ENCODE measurements around the gene DNM1.

DNM1 gene

DNA sequence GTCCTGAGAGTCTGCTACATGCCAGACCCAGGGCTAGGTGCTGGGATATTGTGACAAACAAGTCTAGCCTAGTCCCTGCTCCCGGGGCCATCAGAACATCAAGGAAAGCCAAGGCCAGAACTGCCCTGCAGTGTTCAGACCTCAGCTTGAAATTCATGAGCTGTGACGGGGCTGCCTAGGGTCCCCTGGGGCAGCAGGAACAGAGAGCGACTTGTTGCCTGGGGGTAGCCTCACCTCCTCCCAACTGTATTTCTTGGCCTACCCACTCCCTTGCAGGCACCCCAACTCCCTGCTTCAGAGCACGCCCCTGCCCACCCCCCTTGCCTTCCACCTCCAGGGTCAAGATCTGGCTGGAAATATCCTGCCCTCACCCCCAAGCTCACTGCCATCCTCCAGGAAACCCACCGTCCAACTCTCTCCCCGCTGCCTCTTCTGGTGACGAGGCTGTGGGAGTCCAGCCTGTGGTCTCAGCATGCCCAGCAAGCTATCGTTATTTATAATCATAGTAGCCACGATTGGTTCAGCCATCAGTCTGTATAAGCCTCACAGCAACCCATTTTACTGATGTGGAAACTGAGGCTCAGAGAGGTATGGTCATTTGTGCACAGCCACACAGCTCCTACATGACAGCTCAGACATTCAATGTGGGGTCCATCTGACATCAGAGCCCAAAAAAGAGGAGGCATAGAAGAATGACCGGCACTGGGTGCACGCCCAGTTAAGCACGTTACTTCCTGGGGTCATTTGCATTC is 10.7 kb downstream of the DNM1 start:
- TF ChIP-seq ZBTB7A (IDR thresholded peaks at IDR 0.05; ENCODE audit: low read depth) (no peak), RAD21 (IDR thresholded peaks at IDR 0.05; ENCODE audit: low read depth) (no peak), YY1 (IDR thresholded peaks at IDR 0.05; ENCODE audit: low read depth) (no peak), NFIC (IDR thresholded peaks at IDR 0.05) (no peak), TEAD4 (IDR thresholded peaks at IDR 0.05) (no peak), FOXM1 (IDR thresholded peaks at IDR 0.05; ENCODE audit: borderline replicate concordance, low read depth) (no peak), CEBPB (IDR thresholded peaks at IDR 0.05) (no peak), TAF1 (IDR thresholded peaks at IDR 0.05; ENCODE audit: low read depth) (no peak)
- TF ChIP-seq, protein P1, sequence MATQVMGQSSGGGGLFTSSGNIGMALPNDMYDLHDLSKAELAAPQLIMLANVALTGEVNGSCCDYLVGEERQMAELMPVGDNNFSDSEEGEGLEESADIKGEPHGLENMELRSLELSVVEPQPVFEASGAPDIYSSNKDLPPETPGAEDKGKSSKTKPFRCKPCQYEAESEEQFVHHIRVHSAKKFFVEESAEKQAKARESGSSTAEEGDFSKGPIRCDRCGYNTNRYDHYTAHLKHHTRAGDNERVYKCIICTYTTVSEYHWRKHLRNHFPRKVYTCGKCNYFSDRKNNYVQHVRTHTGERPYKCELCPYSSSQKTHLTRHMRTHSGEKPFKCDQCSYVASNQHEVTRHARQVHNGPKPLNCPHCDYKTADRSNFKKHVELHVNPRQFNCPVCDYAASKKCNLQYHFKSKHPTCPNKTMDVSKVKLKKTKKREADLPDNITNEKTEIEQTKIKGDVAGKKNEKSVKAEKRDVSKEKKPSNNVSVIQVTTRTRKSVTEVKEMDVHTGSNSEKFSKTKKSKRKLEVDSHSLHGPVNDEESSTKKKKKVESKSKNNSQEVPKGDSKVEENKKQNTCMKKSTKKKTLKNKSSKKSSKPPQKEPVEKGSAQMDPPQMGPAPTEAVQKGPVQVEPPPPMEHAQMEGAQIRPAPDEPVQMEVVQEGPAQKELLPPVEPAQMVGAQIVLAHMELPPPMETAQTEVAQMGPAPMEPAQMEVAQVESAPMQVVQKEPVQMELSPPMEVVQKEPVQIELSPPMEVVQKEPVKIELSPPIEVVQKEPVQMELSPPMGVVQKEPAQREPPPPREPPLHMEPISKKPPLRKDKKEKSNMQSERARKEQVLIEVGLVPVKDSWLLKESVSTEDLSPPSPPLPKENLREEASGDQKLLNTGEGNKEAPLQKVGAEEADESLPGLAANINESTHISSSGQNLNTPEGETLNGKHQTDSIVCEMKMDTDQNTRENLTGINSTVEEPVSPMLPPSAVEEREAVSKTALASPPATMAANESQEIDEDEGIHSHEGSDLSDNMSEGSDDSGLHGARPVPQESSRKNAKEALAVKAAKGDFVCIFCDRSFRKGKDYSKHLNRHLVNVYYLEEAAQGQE (IDR thresholded peaks at IDR 0.05; ENCODE audit: low read depth): no peak

- TF ChIP-seq NFIC (IDR thresholded peaks at IDR 0.05) (0 out of 2 replicates have a peak, but pooled peaks have one; percentile 30), YY1 (IDR thresholded peaks at IDR 0.05; ENCODE audit: low read depth) (no peak), TEAD4 (IDR thresholded peaks at IDR 0.05) (peak; percentile 49; the same call in 1 of the 2 replicates)
These were observed 11.7 kb downstream of the DNM1 start for GRCh38 chr9:128214571-128215490.

DNA sequence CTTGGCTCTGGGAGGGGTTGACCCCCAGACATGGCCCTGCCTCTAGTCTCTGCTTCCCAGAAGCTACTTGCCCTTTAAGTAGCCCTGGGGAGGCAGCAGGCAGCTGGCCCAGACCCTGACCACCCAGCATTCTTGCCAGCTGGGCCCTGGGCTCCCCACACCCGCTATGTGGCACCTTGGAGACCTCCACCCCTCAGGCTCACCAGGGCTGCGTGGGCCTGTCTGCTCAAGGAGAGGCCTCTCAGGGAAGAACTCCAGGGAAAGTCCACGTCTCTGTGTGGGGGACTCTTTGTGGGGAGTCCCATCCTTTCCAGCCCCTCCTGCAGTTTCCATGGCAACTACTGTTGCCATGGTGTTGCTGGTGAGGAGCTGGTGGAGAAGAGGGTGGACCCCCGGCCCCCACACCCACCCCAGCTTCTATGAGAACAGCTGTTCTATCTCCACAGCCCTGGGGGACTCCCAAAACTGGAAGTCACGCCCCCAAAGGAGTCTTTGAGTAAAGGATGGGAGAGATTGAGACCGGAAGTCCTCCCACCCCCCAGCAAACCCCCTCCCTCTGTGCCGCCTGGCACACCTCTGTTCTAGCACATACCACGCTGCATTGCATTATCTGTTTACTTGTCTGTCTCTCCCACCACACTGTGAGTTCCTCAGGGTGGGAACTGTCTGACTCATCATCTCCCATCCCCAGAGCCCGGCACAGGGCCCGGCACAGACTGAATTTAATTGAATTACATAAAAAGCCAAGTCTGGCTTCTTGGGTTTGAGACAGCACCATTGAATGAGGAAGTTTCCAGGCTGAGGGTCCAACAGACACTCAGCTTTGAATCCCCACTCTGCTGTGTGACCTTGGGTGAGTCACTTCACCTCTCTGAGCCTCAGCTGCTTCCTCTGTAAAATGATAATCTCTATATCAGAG is 12.6 kb downstream of the DNM1 start:
- TF ChIP-seq TCF12 (IDR thresholded peaks at IDR 0.05; ENCODE audit: low read depth): no peak
- TF ChIP-seq, protein P2, sequence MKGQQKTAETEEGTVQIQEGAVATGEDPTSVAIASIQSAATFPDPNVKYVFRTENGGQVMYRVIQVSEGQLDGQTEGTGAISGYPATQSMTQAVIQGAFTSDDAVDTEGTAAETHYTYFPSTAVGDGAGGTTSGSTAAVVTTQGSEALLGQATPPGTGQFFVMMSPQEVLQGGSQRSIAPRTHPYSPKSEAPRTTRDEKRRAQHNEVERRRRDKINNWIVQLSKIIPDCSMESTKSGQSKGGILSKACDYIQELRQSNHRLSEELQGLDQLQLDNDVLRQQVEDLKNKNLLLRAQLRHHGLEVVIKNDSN (IDR thresholded peaks at IDR 0.05): no peak
- no peak for TF ChIP-seq ZBTB7A (IDR thresholded peaks at IDR 0.05; ENCODE audit: low read depth)
- TF ChIP-seq EP300 (IDR thresholded peaks at IDR 0.05; ENCODE audit: borderline replicate concordance): no peak
- TF ChIP-seq CEBPB (IDR thresholded peaks at IDR 0.05): no peak

DNA sequence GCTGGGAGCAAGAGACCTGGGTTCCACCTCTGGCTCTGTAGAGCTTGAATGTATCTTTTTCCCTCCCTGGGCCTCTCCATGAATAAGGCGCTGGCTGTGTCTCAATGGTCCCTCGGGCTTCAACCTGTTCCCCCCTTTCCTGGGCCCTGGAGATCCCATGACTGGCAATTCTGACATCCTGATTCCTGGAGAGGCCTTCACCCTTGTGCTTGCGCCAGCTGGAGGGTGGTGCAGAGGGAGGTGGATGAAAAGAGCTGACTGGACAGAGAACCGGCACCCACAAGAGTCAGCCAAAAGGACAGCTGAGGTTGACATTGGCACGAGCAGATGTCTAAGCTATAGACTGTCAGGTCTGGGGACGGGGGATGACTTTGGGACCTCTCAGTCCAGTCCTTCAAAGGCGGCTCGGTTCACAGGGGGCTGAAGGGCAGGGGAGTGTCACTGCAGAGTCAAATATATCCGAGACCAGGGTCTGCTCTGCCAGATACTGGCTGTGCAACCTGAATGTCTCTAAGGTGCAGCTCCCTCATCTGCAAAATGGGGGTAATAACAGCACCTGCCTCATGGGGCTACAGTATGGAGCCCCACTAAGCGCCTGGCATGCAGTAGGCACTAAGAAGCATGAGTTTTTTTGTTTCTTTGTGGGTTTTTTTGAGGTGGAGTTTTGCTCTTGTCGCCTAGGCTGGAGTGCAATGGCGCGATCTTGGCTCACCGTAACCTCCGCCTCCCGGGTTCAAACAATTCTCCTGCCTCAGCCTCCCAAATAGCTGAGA is 13.8 kb downstream of the DNM1 start:
- TF ChIP-seq NFIC (IDR thresholded peaks at IDR 0.05): no peak
- TF ChIP-seq ZBTB7A (IDR thresholded peaks at IDR 0.05; ENCODE audit: low read depth): no peak
- TF ChIP-seq EP300 (IDR thresholded peaks at IDR 0.05; ENCODE audit: borderline replicate concordance): no peak
- TF ChIP-seq, protein P2 (IDR thresholded peaks at IDR 0.05): no peak
- TF ChIP-seq TEAD4 (IDR thresholded peaks at IDR 0.05): no peak
- TF ChIP-seq RAD21 (IDR thresholded peaks at IDR 0.05; ENCODE audit: low read depth): no peak
- no peak for TF ChIP-seq CREB1 (IDR thresholded peaks at IDR 0.05; ENCODE audit: low read depth)
- no peak for TF ChIP-seq YY1 (IDR thresholded peaks at IDR 0.05; ENCODE audit: low read depth)
- TF ChIP-seq TAF1 (IDR thresholded peaks at IDR 0.05; ENCODE audit: low read depth): no peak
- TF ChIP-seq, protein P1 (IDR thresholded peaks at IDR 0.05; ENCODE audit: low read depth): no peak
- no peak for TF ChIP-seq CEBPB (IDR thresholded peaks at IDR 0.05)
- TF ChIP-seq MAX (IDR thresholded peaks at IDR 0.05): no peak
- no peak for TF ChIP-seq EGR1 (IDR thresholded peaks at IDR 0.05)
- TF ChIP-seq TCF12 (IDR thresholded peaks at IDR 0.05; ENCODE audit: low read depth): no peak
- no peak for TF ChIP-seq FOXM1 (IDR thresholded peaks at IDR 0.05; ENCODE audit: borderline replicate concordance, low read depth)

- TF ChIP-seq NFIC (IDR thresholded peaks at IDR 0.05): no peak
- no peak for TF ChIP-seq TEAD4 (IDR thresholded peaks at IDR 0.05)
- TF ChIP-seq, protein P2 (IDR thresholded peaks at IDR 0.05): no peak
- TF ChIP-seq, protein P1 (IDR thresholded peaks at IDR 0.05; ENCODE audit: low read depth): no peak
- no peak for TF ChIP-seq CREB1 (IDR thresholded peaks at IDR 0.05; ENCODE audit: low read depth)
- TF ChIP-seq RAD21 (IDR thresholded peaks at IDR 0.05; ENCODE audit: low read depth): no peak
- TF ChIP-seq TCF12 (IDR thresholded peaks at IDR 0.05; ENCODE audit: low read depth): no peak
- no peak for TF ChIP-seq ZBTB7A (IDR thresholded peaks at IDR 0.05; ENCODE audit: low read depth)
- TF ChIP-seq EP300 (IDR thresholded peaks at IDR 0.05; ENCODE audit: borderline replicate concordance): no peak
- TF ChIP-seq TAF1 (IDR thresholded peaks at IDR 0.05; ENCODE audit: low read depth): no peak
- no peak for TF ChIP-seq CEBPB (IDR thresholded peaks at IDR 0.05)
- TF ChIP-seq YY1 (IDR thresholded peaks at IDR 0.05; ENCODE audit: low read depth): no peak
- TF ChIP-seq FOXM1 (IDR thresholded peaks at IDR 0.05; ENCODE audit: borderline replicate concordance, low read depth): no peak
- no peak for TF ChIP-seq EGR1 (IDR thresholded peaks at IDR 0.05)
- no peak for TF ChIP-seq MAX (IDR thresholded peaks at IDR 0.05)
These were observed 15.0 kb downstream of the DNM1 start for GRCh38 chr9:128218172-128218517.
